Ovary (tissue), 10 donors: ENCODE data around the gene KHDC4. TPM values are rescaled to one million over a fixed set of nuclear protein-coding genes. Genes with fewer than 3 reads are reported as not detected.
A peak's percentile ranks its signal among the peaks of the same experiment; 100 is the strongest.

Experiments
- DNase-seq, 5 donors: peaks; one replicate each; pipeline ENCODE4 v3.0.0-alpha.2; 2019 to 2020
- H3K27ac ChIP-seq, 2 donors: fragments of 200-600 bp; one replicate each; pipeline versions ENCODE4 v1.5.1 to v1.8.0; 2019 to 2022
- H3K27me3 ChIP-seq: fragments of 200-600 bp; one replicate; pipeline ENCODE4 v1.8.0; 2022
- H3K36me3 ChIP-seq: fragments of 200-600 bp; sonication (generic); one replicate; pipeline ENCODE4 v1.5.1; 2019
- H3K4me1 ChIP-seq: one replicate; pipeline ENCODE4 v1.8.1; 2013; ENCODE audit warnings: mild to moderate bottlenecking, moderate library complexity; ENCODE audit not compliant: insufficient read depth
- H3K4me3 ChIP-seq: fragments of 200-600 bp; sonication (generic); one replicate; pipeline ENCODE4 v1.5.1; 2017
- H3K9me3 ChIP-seq, 2 donors: fragments of 200-600 bp in 1 of 2; sonication (generic) in 1 of 2; one replicate each; pipeline versions ENCODE4 v1.5.1 to v1.8.1; 2013 to 2019; ENCODE audit warnings: mild to moderate bottlenecking in 1 of 2, moderate library complexity in 1 of 2
- CTCF ChIP-seq, 3 donors: fragments of 450-650 bp in 2 of 3; fragments of 200-600 bp in 1 of 3; IDR thresholded peaks; one replicate each; pipeline versions ENCODE4 v1.5.1 to v1.8.0; 2016 to 2022; ENCODE audit warnings: antibody characterized with exemption in 3 of 3, mild to moderate bottlenecking in 1 of 3
- EP300 ChIP-seq: sonication (generic); formaldehyde crosslinking; IDR thresholded peaks from one replicate; pipeline ENCODE4 v1.6.1; 2017; ENCODE audit warnings: antibody characterized with exemption
- POLR2A ChIP-seq: fragments of 450-650 bp; IDR thresholded peaks from one replicate; pipeline ENCODE4 v1.6.1; 2017; ENCODE audit warnings: antibody characterized with exemption, mild to moderate bottlenecking, moderate library complexity
- WGBS, 3 donors: extraction: QIAGEN DNeasy Blood & Tissue Kit in 1 of 3; methylation state at CpG; one replicate each; pipeline versions ENCODE4 v1.1.5 to v1.1.7; 2013 to 2017; 5-methylcytosine and 5-hydroxymethylcytosine counted together
- intact Hi-C, 4 donors: fragments of 100-400 bp; cut with DNase I; formaldehyde crosslinking; loops; one replicate each; pipeline versions ENCODE4 v1.11.0 to v1.15.1; 2022 to 2023
- long read RNA-seq, 3 donors: library from polyadenylated mRNA in 2 of 3; unstranded in 2 of 3; transcript quantifications; one replicate each; pipeline ENCODE4 v2.0.0 and lab custom pipeline, GENCODE V29; 2021 to 2026
- polyA plus RNA-seq, 2 donors: library from polyadenylated mRNA; stranded (reverse); fragments of 200-250 nt in 1 of 2; fragments of 350-450 nt in 1 of 2; fragmentation: Illumina TruSeq in 1 of 2; extraction: RNeasy Lipid Tissue Mini Kit (QIAGEN cat#74804) in 1 of 2; gene quantifications; one replicate each; pipeline ENCODE4 v1.2.3, GENCODE V29; 2013 to 2014
- total RNA-seq, 7 donors: library from RNA; depleted of rRNA in 2 of 7; stranded (reverse); fragments of >200 nt in 2 of 7; fragmentation: NEBNext Ultra II Directional in 3 of 7; extraction: Animal tissue kit (Norgen Biotek cat#: 25700) in 3 of 7; gene quantifications; one replicate each; pipeline versions ENCODE4 v1.1.0 to v1.2.4, GENCODE V29; 2016 to 2023
- donor health status: DM: no; HTN: no; CAD: no; lungs with moderate emphysema.
- donor health status: DM: no; HTN: no; CAD: no.
- donor health status: Bipolar disorder and iron deficiency.
- donor health status: DM: yes; HTN: yes; CAD: no.
- donor health status: DM: no; HTN: no; CAD: no.
- donor health status: DM: yes; HTN: yes; CAD: no.

Gene KHDC4
- 10 to 100 TPM; 38.1 to 61.1 (median 46.4) TPM for total RNA-seq
- 10 to 100 TPM; 35.4 to 47.1 TPM for polyA plus RNA-seq
- long read RNA-seq, donor 1, partial matches to known transcripts = 14 of 27 reads
- long read RNA-seq, donor 1, other reads (novel, unspliced or antisense) = 10 of 27 reads
- long read RNA-seq, donor 2, full-length matches to known transcripts = 4 of 4 reads
- long read RNA-seq, donor 2, partial matches to known transcripts = 0 of 4 reads
- long read RNA-seq, donor 2, other reads (novel, unspliced or antisense) = 0 of 4 reads
- long read RNA-seq, donor 3, transcript KHDC4-203 (14 exons, 2,947 nt) = major isoform, 11 of 22 reads
- long read RNA-seq, donor 3, partial matches to known transcripts = 3 of 22 reads
- long read RNA-seq, donor 3, other reads (novel, unspliced or antisense) = 8 of 22 reads

DNA sequence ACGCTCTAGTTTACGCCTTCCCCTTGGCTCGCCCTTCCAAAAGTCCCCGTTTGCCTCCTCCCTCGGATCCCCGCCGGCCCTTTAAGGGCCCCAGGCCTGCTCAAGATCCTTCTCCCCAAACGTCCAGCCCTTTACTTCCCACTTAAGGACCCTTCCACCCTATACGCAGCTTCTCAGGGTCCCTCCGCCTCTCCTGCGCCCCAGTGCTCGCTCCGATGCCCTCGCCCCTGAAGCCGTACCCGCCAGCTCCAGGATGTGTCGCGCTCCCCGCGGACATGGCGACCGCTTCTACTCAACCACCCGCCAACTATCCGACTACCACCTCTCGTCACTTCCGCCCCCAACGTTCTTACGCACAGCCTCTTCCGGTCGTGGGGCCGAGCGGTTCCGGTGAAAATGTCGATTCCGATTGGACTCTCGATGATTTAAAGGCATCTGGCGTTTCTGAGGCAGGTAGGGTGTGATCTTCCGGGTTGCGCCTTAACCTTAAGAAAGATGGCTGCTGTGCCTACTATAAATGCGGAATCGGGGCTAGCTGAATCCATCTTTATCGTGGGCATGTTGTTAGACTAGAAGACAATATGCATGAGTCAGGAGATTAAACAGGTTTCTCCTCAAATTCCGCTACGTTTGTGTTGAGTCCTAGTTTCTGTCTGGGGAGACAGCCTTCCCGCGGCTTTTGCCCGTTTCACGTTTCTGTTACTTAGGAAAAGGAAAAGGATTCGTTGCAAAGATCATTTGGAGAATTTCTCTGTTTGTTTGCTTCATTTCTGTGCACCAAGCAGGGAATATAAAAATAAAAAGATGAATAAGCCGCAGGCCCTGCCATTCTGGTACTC lies at the start of gene KHDC4:
Gene KHDC4 (minus strand): TSS at position 317 of the 839 bp plus-strand sequence. CDS start 40 bp downstream, at position 277.
- WGBS, 3 donors = 0 to 1% (median 1%) methylated on average over 50 of the region's 50 CpGs
- H3K36me3 ChIP-seq = no peaks in the 10 kb centered on the region
- H3K4me3 ChIP-seq = peak within 1 kb of the TSS; percentile 88
- H3K4me1 ChIP-seq = peaks cover 10% of the 10 kb centered on the region
- no peaks in the 10 kb centered on the region for H3K9me3 ChIP-seq
- peak; percentile 94 to 96 (median 94) for DNase-seq
- TF ChIP-seq EP300 (peak; percentile 49), CTCF (IDR thresholded peaks at IDR 0.05) (peak in 2 of 3 donors; percentile 13 to 29), POLR2A (peak; percentile 100)
- peak within 1 kb of the TSS; percentile 75 to 90 for H3K27ac ChIP-seq
- H3K27me3 ChIP-seq = no peaks in the 10 kb centered on the region
- intact Hi-C loops = no loop called here

- WGBS, 3 donors = 7 to 24% (median 17%) methylated on average over 4 of the region's 4 CpGs
- Histone ChIP-seq H3K27ac (peak overlapping the region; percentile 20 to 45), H3K4me3 (peak overlapping the region; percentile 12), H3K27me3 (no peaks in the 10 kb centered on the region), H3K9me3 (no peaks in the 10 kb centered on the region), H3K4me1 (peaks cover 11% of the 10 kb centered on the region), H3K36me3 (no peaks in the 10 kb centered on the region)
- intact Hi-C loops = no loop called here
- DNase-seq = peak in 4 of 5 donors; percentile 46 to 74 (median 56)
- TF ChIP-seq EP300 (no peak), CTCF (IDR thresholded peaks at IDR 0.05) (no peak), POLR2A (no peak)
Observed at GRCh38 chr1:155983191-155984024, 49.2 kb upstream of the KHDC4 start.

DNA sequence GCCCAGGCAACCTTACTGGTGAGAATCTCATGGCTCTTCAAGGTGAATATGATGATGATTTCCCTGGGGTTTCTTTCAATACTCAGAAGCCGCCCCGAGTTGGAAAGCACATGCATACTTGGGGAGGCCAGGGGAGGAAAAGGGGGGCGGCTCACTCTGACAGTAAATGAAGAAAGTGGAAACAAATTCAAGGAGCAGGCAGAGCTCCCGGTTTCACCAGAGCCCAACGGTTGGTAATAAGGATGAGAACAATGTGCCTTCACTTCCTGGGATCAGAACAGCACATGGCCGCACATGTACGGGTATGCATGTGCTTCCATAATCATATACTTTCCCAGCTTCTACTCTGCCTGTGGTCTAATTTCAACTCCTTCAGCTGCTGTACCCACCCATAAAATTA lies 47.9 kb upstream of the KHDC4 start:
- Histone ChIP-seq H3K36me3 (no peaks in the 10 kb centered on the region), H3K27ac (no peak overlapping the region), H3K4me1 (peaks cover 12% of the 10 kb centered on the region), H3K9me3 (no peaks in the 10 kb centered on the region), H3K4me3 (no peak overlapping the region), H3K27me3 (no peaks in the 10 kb centered on the region)
- TF ChIP-seq POLR2A (no peak), CTCF (IDR thresholded peaks at IDR 0.05) (no peak), EP300 (no peak)
- DNase-seq = no peak
- 49 to 69% (median 64%) methylated on average over 7 of the region's 7 CpGs for WGBS, 3 donors
- intact Hi-C loops = no loop called here
